CD4-positive, alpha-beta T cell treated with Interleukin-6 at 100 ng/mL for 8 hours (primary cell): ENCODE data around the gene PHACTR1.

ENCODE experiments used
- DNase-seq: peaks from one replicate; pipeline ENCODE4 v3.0.0-alpha.2; 2020; ENCODE audit warnings: mixed read lengths, low spot score

PHACTR1 gene

GRCh38 chr6:12992770-12993169 lies 276.2 kb downstream of the PHACTR1 start:
- no peak for DNase-seq

DNA sequence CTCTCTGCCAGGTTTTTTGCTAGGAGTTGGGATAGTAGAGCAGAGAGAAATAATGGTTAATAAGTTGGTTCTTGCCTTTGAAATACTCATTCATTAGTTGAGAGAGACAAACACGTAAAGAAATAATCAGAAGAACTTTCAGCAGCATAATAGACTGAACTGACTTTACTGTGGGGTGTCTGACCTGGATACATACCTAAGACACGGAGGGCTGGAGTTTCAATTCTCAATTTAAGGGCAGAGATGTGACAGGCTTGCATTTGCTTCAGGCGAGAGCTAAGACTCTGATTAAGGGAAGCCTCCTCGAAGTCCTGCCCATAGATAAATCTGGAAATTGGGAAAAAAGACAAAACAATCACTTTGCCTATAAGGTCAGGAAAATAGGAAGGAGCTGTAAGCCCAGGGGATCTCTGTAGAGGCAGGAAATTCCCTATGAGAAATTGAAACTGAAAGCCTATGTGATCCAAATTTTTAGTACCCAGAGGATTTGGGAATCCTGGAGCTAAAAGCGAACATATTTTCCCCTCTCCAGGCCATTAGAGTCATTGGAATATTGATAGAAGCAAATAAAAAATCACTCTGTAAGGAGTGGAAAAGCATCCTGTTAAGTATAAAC lies 276.8 kb downstream of the PHACTR1 start:
- DNase-seq, result no peak

DNA sequence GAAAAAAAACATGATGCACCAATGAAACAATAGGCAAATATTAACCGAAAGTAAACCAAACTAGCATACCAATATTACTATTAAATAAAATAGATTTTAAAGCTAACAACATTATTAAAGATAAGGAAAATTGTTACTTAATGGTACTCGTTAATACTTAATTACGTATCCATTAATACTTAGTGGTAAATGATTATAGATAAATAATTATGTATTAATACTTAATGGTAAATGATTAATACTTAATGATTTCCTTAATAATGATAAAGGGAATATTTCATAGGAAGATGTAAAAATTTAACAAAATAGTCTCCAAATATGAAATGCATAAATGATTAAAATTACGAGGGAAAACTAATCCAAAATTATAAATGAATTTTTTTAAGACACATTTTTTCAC lies 278.9 kb downstream of the PHACTR1 start:
- no peak for DNase-seq

DNA sequence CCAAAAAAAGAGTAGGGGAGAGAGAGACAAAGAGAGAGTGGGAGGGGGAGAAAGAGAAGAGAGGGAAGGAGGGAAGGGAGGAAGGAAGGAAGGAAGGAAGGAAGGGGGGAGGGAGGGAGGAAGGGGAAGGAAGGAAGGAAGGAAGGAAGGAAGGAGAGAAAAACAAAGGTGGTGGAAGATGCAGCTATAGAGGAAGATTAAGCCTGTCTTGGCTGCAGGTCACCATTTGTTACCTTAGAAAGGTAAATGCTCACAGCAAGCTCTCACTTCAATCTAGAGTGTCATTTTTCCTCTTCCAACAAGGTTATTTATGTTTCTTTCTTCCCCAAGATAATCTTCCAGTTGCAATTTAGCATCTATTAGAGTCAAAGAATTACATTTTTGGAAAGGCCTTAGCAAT lies 284.0 kb downstream of the PHACTR1 start:
- DNase-seq, result no peak

DNA sequence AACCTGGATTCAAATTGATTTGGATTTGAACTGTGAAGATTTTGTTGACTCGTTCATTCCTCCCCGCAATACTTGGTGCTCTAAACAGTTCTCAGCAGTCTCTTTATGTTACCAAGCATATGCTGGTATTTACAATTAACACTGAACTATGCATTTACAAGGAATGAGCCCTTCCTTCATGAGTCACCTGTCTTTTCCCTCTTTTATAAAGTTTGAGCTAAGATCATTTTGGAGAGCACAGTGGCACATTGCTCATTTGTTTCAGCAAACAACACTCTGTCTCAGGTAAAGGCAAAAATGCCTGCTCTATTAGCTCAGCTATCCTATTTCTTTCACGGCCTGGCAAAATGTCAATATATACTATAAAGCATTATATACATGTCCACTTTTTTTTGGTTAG lies 285.4 kb downstream of the PHACTR1 start:
- no peak for DNase-seq

DNA sequence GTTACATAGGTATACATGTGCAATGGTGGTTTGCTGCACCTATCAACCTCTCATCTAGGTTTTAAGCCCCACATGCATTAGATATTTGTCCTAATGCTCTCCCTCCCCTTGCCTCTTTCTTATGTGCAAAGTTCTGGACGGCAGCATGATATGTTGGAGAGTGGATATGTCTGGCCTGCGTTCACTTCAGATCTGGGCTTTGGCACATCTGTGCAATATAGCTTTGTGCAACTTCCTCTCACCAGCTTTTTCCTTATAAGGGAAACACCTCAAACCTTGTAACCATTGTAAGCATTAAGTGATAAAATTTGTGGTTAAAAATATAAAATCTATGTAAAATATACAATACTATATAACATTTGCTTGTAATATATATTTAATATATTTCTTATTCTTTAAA lies 288.0 kb downstream of the PHACTR1 start:
- no peak for DNase-seq

- no peak for DNase-seq
Measured at GRCh38 chr6:13005994-13006393, 289.4 kb downstream of the PHACTR1 start.

DNA sequence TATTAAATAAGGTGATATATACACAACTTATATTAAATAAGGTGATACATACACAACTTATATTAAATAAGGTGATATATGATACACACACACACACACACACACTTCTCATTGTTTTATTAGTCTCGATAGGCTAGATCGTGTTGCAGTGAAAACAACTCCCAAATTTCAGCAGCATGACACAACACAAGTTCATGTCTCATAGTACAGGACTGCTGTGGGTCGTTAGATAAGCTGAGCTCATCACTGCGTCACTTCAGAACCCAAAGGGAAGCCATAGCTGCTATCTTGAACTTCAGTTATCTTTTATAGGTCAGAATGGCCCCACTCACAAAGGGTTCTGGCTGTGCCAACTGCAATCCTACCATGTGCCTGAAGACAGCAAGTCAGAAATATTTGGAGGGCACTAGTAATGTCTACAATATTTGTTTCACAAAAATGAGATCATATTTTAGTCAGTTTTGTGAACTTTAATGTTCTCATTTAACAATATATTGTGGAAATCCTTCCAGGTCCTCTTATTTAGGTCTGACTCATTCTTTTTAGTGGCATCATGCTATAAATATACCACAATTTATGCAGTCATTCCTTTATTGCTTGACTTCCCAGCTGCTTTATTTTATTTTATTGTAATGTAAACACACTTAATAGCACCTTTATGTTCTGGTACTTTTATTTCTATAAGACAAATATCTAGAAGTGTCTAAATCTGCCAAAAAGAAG lies 290.2 kb downstream of the PHACTR1 start:
- no peak for DNase-seq

DNA sequence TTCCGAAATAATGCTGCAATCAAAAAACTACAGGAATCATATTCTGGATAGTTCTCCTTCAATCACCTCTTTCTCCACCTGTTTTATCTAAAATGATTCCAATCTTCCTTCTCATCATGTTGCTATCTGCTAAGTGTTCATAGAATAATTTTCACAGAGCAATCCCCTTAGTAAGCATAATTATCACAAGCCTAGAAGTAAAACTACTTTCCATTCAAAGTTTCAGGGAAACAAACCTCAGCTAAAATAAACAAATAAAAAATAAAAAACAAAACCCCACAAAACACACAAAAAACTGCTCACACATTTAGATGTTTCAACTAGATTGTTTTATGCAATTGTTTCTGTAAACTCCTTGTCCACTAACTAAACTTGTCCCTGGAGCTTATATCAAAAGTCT lies 291.2 kb downstream of the PHACTR1 start:
- DNase-seq, result no peak

- DNase-seq, result no peak
Measured at GRCh38 chr6:13009031-13009430, 292.5 kb downstream of the PHACTR1 start.

DNA sequence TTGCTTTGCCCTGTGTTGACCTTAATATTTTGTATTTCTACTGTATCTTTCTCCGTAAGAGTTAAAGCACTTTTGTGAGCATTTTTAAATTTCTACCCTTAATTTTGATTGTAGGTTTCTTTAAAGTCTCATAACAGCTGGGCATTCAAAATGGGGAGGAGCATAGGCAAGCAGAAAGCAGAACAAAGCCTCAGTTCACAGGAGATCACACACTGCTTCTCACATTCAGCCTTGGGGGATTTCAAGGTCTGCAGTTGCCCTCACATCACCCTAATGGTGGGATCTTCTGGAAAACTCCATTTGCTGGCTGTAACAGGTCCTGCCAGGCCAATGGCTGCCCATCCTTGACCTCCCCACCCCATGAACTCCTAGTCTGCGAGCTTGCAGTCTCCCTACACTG lies 292.9 kb downstream of the PHACTR1 start:
- DNase-seq, result no peak

GRCh38 chr6:13011612-13012146 lies 295.1 kb downstream of the PHACTR1 start:
- no peak for DNase-seq

DNA sequence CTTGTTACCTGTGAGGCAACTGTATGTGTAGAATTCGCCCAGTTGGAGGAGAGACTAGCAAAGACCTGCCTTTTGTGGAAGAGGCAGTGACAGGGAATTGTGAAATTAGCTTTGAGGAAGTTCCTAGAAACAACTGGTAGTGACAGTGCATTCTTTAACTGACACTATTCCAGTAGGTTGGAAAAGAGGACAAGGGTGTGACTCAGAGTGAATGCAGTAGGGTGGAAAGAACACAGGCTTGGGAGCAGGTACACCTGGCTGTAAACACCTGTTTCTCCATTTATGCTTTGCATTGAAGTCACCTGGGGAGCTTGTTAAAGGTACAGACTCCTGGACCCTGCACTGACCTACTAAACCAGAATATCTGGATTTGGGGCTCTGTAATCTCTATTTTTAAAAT lies 295.7 kb downstream of the PHACTR1 start:
- no peak for DNase-seq

DNA sequence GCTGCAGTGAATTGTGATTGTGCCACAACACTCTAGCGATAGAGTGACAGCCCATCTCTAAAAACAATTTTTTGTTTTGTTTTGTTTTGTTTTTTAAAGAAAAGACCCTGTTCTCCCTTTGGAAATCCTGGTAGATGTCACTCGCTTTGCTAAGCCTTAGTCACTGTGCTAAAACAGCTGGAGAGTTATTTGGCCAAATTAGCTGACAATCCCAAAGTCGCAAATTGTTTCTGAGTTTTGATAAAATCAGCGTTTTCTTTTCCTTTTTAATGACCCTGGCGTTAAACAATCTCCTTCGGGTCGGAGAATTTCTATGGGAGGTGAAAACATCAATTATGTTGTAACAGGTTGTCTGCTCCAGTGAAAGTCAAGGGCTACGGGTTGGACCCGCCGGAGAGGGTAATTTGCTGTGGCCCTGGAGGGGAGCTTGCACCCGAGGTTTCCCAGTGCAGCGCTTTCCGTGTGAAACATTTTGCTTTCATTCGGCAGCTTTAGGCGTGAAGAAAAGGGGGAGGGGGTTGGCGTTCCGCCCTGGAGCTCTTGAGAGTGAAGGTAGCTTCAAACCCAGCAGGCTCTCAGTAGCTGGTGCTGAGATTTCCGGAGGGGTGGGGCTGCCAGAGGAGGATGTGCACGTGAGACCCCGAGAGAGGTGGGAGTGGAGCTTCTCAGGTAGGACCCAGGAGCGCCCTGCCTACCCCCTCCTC lies 296.6 kb downstream of the PHACTR1 start:
- DNase-seq, result no peak

DNA sequence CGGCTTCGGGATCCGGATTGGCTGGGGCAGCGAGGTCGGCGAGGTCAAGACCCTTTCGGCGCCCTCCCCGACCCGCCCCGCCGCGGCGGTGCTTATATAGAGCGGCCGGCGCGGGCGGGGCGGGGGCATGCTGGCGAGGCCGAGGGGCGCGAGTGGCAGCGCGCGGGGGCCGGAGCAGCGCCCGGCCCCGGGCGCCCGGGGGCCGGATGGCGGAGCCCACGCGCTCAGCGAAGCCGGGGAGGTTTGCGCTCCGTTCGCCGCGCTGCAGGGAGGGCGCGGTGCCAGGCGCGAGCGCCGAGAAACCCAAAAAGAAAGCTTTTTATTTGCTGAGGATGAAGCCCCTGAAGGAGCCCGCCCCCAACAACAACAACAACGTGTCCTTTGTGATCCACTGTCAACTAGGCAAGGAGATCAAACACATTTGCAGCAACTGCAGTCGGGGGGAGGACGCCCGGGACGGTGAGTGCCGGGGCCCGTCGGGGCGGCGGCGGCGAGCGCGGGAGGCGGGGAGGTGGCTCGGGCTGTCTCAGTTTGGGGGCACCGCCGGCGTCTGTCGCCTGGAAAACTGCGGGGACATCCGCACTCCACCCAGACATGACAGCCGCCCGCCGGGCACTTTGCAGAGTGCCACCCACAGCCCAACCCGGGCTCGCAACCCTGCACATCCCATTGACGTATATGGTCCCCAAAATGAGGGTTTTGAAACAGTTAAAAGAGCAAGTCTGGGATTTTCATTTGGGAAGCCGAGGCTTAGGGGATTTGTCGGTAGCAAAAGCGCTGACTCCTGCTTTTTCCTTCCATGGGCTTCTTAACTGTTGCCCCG lies 297.3 kb downstream of the PHACTR1 start:
- DNase-seq, result no peak

- DNase-seq, result no peak
Measured at GRCh38 chr6:13014504-13015378, 298.2 kb downstream of the PHACTR1 start.

DNA sequence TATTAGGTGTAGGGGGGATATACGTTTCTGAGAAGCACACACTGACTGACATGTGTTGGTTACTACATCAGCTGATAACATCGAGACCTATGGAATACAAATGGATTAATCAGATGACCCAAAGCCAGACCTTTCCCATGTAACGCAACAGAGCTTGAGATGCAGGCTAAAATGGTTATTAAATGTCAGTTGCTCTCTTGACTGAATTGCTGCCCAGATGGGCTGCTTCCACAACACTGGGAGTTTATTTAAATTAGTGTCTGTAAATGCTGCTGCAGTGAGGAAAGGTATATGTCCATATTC lies 298.8 kb downstream of the PHACTR1 start:
- DNase-seq, result no peak

DNA sequence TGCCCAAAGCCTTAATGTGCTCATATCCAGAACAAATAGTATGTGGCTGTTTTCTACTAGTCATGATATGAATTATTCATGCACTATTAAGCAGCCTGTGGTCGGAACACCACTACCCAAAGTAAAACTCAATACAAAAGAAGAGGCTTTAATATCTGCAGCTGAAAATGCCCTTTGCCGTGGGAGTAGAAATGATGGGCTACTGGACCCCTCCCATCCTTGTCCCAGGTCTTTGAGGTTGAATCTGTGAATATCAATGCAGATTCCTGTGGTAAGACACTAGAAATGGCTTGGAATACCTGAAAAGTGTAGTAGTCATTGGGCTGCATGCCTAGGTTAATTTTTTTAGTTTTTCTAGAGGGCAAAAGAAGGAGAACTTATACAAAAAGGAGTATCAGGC lies 308.0 kb downstream of the PHACTR1 start:
- DNase-seq, result no peak

DNA sequence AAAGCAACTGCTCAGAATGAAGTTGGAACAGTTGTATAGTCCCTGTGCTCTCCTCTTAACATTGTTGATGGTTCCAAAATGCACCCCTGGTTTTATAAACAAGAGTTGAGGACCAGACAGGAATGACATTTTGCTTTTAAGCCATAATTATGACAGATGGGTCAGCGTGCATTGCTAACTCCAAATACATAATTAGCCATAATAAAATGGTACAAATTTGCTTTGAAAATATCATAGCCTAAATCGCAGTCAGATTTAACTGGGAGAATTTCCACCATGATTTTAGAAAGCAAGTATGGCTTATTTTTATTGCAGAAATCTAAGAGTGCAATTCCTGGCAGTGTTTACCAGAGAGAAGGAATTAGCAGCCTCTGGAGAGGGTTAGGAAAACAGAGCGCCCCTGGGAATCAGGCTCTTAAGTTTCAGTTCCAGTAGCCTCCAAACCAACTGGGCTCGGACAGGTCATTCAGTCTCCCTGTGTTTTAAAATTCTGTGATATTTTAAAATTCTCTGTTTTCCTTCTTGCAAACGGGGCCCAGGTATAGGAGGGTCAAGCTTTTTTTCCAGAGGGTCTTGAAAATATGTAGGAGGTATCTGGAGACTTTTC lies 309.4 kb downstream of the PHACTR1 start:
- DNase-seq, result no peak

GRCh38 chr6:13026557-13026956 lies 310.0 kb downstream of the PHACTR1 start:
- DNase-seq, result no peak

- DNase-seq, result no peak
Measured at GRCh38 chr6:13027207-13027606, 310.6 kb downstream of the PHACTR1 start.
